Retinal pigment epithelial cell (primary cell): ENCODE measurements around the gene IFIT1B.
A peak's percentile ranks its signal among the peaks of the same experiment; 100 is the strongest.

Source experiments
- DNase-seq: peaks from one replicate; pipeline ENCODE4 v3.0.0-alpha.2; 2010; ENCODE audit warnings: low read depth
- H3K4me3 ChIP-seq: 2 replicates; pipeline ENCODE4 v1.5.1; 2011; ENCODE audit warnings: mild to moderate bottlenecking, low read length, control low read depth, moderate library complexity
- CTCF ChIP-seq: conservative IDR thresholded peaks from 2 replicates; pipeline ENCODE4 v1.5.1; 2011; ENCODE audit warnings: low read depth, low read length, control low read depth, inconsistent platforms

The IFIT1B gene

DNA sequence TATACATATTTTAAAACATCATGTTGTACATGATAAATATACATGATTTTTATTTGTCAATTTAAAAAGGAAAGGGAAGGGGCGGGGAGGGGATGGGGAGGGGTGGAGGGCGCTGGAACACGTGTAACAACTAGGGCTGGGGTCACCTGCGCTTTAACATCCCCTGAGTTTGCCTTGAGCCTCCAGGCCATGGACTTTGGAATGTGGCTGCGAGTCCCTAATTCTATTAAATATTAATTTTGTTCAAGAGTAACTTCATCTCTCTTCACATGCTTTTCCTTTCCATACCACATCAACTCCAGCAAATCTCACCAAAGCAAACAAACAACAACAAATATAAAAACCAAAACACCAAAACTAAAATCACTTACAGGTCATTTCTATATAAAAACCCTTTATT, 47.1 kb downstream of the IFIT1B start:
- TF ChIP-seq CTCF: no peak
- no peak overlapping the region for H3K4me3 ChIP-seq
- DNase-seq: no peak

DNA sequence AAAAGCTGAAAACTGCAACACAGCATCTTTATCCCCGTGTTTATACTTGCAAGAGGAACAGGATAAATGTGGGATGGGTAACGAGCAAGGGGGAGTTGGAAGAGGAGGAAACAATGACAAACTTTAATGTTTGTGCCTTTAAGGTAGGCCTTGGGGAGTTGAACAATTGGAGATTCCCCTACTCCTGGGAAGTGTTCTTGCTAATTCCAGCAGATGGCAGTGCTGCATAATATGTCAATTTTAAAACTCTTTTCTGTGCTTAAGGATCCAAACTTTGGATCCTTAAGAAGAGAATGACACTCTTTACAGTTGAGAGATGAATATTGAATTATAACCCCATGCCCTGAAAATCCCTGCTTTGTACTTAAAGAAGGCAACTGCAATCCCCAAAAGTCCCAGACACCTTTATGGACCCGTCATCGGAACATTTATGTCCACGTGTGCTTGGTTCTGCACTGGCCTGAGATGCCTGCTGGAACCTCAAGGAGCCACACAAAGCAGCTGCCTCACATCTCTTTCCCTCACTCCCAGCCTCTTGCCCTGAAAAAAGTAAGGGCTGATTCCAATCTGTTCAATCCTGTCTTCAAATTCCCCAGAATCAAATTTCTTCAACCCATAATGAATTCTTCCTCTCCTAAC, 48.5 kb downstream of the IFIT1B start:
- TF ChIP-seq CTCF: peak; percentile 74
- no peak for DNase-seq
- no peak overlapping the region for H3K4me3 ChIP-seq

DNA sequence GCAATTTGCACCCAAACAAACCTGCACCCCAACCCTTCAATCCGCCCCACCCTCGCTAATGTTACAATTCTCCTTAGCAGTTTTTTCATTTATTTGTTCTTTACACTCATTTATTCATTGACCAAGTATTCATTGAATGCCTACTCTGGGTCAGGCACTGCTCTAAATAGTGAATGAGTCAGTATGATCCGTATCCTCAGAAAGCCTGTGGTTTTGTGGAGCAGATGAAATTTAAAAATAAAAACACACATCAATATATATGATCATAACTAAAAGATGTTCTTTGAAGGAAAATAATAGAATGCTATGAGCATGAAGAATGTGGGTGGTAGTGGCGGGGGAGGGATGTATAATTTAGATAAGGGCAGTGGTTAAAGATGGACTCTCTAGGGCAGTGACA, 49.8 kb downstream of the IFIT1B start:
- DNase-seq: no peak
- no peak for TF ChIP-seq CTCF
- no peak overlapping the region for H3K4me3 ChIP-seq

- TF ChIP-seq CTCF: no peak
- no peak for DNase-seq
- H3K4me3 ChIP-seq: no peak overlapping the region
Observed at GRCh38 chr10:89428877-89429276, 51.0 kb downstream of the IFIT1B start.

- H3K4me3 ChIP-seq: no peak overlapping the region
- DNase-seq: peak; percentile 61
- TF ChIP-seq CTCF: no peak
Observed at GRCh38 chr10:89431977-89432376, 54.1 kb downstream of the IFIT1B start.
